HEK293T (cell line): Measurements from ENCODE around the gene CFAP74.

Experiments
- CTCF ChIA-PET: fragments of 350-600 bp; formaldehyde crosslinking; extraction: SDS; loops from one replicate; lab custom pipeline; 2021; ENCODE audit warnings: antibody characterized with exemption, inconsistent platforms; lab: Yijun Ruan, JAX
- POLR2A ChIA-PET: fragments of 350-600 bp; formaldehyde crosslinking; extraction: SDS; loops from one replicate; lab custom pipeline; 2020; ENCODE audit warnings: antibody characterized with exemption, inconsistent platforms; lab: Yijun Ruan, JAX
- DNase-seq: peaks from one replicate; pipeline ENCODE4 v3.0.0; 2012; ENCODE audit warnings: mixed read lengths; ENCODE audit errors: extremely low spot score
- ARNT ChIP-seq: fragments of 450-650 bp; IDR thresholded peaks from 2 replicates; pipeline ENCODE4 v1.6.1; 2017; ENCODE audit warnings: mild to moderate bottlenecking
- BHLHE40 ChIP-seq: fragments of 450-650 bp; IDR thresholded peaks from 2 replicates; pipeline ENCODE4 v1.6.1; 2016; ENCODE audit warnings: mild to moderate bottlenecking, moderate library complexity, borderline replicate concordance
- CTBP1 ChIP-seq: fragments of 450-650 bp; IDR thresholded peaks from 2 replicates; pipeline ENCODE4 v1.6.1; 2016; ENCODE audit warnings: borderline replicate concordance
- ELF4 ChIP-seq: fragments of 450-650 bp; IDR thresholded peaks from 2 replicates; pipeline ENCODE4 v1.6.1; 2017; ENCODE audit warnings: antibody characterized with exemption
- FOXA1 ChIP-seq: fragments of 450-650 bp; IDR thresholded peaks from 2 replicates; pipeline ENCODE4 v1.6.1; 2016; ENCODE audit warnings: mild to moderate bottlenecking
- FOXK2 ChIP-seq: fragments of 450-650 bp; IDR thresholded peaks from 2 replicates; pipeline ENCODE4 v1.6.1; 2016; ENCODE audit warnings: mild to moderate bottlenecking
- FOXM1 ChIP-seq: fragments of 450-650 bp; IDR thresholded peaks from 2 replicates; pipeline ENCODE4 v1.6.1; 2017; ENCODE audit warnings: mild to moderate bottlenecking, borderline replicate concordance
- HDGF ChIP-seq: fragments of 450-650 bp; IDR thresholded peaks from 2 replicates; pipeline ENCODE4 v1.6.1; 2017; ENCODE audit warnings: antibody characterized with exemption, borderline replicate concordance
- L3MBTL2 ChIP-seq: fragments of 450-650 bp; conservative IDR thresholded peaks from 2 replicates; pipeline ENCODE4 v1.6.1; 2016; ENCODE audit warnings: mild to moderate bottlenecking
- LEF1 ChIP-seq: fragments of 450-650 bp; IDR thresholded peaks from 2 replicates; pipeline ENCODE4 v1.6.1; 2017; ENCODE audit warnings: mild to moderate bottlenecking, borderline replicate concordance
- NFRKB ChIP-seq: fragments of 450-650 bp; IDR thresholded peaks from 2 replicates; pipeline ENCODE4 v1.6.1; 2016; ENCODE audit warnings: mild to moderate bottlenecking, moderate library complexity
- PKNOX1 ChIP-seq: fragments of 450-650 bp; IDR thresholded peaks from 2 replicates; pipeline ENCODE4 v1.6.1; 2016
- SP1 ChIP-seq: fragments of 450-650 bp; IDR thresholded peaks from 2 replicates; pipeline ENCODE4 v1.6.1; 2017
- SUZ12 ChIP-seq: fragments of 450-650 bp; IDR thresholded peaks from 2 replicates; pipeline ENCODE4 v1.6.1; 2016; ENCODE audit warnings: mild to moderate bottlenecking
- TARDBP ChIP-seq: fragments of 450-650 bp; IDR thresholded peaks from 2 replicates; pipeline ENCODE4 v1.6.1; 2016
- ZNF384 ChIP-seq: fragments of 450-650 bp; IDR thresholded peaks from 2 replicates; pipeline ENCODE4 v1.6.1; 2016

The CFAP74 gene

GRCh38 chr1:2033165-2033564, 29.6 kb upstream of the CFAP74 start:
- no peak for DNase-seq
- TF ChIP-seq LEF1: no peak
- no peak for TF ChIP-seq ELF4
- TF ChIP-seq ARNT: no peak
- TF ChIP-seq L3MBTL2: no peak
- no peak for TF ChIP-seq BHLHE40
- no peak for TF ChIP-seq FOXK2
- no peak for TF ChIP-seq PKNOX1
- TF ChIP-seq SP1: no peak
- ChIA-PET POLR2A (interaction anchor here (1.0 kb wide), 1 partner anchor 12 kb away, joined by 3 read pairs; no protein-coding TSS in a partner anchor), CTCF (no interaction called here)

GRCh38 chr1:2032737-2033136, 29.2 kb upstream of the CFAP74 start:
- TF ChIP-seq FOXA1: no peak
- no peak for TF ChIP-seq L3MBTL2
- no peak for TF ChIP-seq ELF4
- TF ChIP-seq SUZ12: no peak
- TF ChIP-seq FOXK2: no peak
- no peak for TF ChIP-seq SP1
- TF ChIP-seq BHLHE40: no peak
- no peak for TF ChIP-seq NFRKB
- no peak for TF ChIP-seq HDGF
- no peak for TF ChIP-seq ZNF384
- no peak for TF ChIP-seq PKNOX1
- no peak for DNase-seq
- CTCF ChIA-PET: interaction anchor here (1.0 kb wide), 1 partner anchor 12 kb away, joined by 4 read pairs; no protein-coding TSS in a partner anchor
- POLR2A ChIA-PET: interaction anchor here (1.0 kb wide), 1 partner anchor 12 kb away, joined by 3 read pairs; no protein-coding TSS in a partner anchor

- DNase-seq: no peak
- CTCF ChIA-PET: interaction anchor here (1.0 to 1.2 kb wide), 3 partner anchors 12 to 87 kb away, joined by 3 to 6 read pairs (median 4); no protein-coding TSS in a partner anchor
- POLR2A ChIA-PET: interaction anchor here (1.0 kb wide), 1 partner anchor 13 kb away, joined by 3 read pairs; no protein-coding TSS in a partner anchor
- TF ChIP-seq L3MBTL2 (no peak), ELF4 (no peak), FOXA1 (no peak), PKNOX1 (no peak), HDGF (no peak), FOXM1 (no peak), FOXK2 (no peak), SUZ12 (no peak), TARDBP (no peak), ZNF384 (no peak), BHLHE40 (no peak), LEF1 (no peak), CTBP1 (no peak), SP1 (no peak), ARNT (no peak)
These were observed 28.3 kb upstream of the CFAP74 start for GRCh38 chr1:2031546-2032540.

- DNase-seq: no peak
- no peak for TF ChIP-seq SUZ12
- no peak for TF ChIP-seq BHLHE40
- TF ChIP-seq ZNF384: no peak
- TF ChIP-seq LEF1: no peak
- no peak for TF ChIP-seq FOXM1
These were observed 26.7 kb upstream of the CFAP74 start for GRCh38 chr1:2030076-2030871.

GRCh38 chr1:2029561-2029960, 26.0 kb upstream of the CFAP74 start:
- no peak for TF ChIP-seq L3MBTL2
- no peak for TF ChIP-seq FOXM1
- TF ChIP-seq NFRKB: no peak
- no peak for TF ChIP-seq PKNOX1
- no peak for TF ChIP-seq CTBP1
- TF ChIP-seq HDGF: no peak
- TF ChIP-seq SUZ12: no peak
- TF ChIP-seq TARDBP: no peak
- TF ChIP-seq FOXK2: no peak
- TF ChIP-seq SP1: no peak
- no peak for TF ChIP-seq LEF1
- no peak for TF ChIP-seq ARNT
- TF ChIP-seq ELF4: no peak
- no peak for TF ChIP-seq BHLHE40
- no peak for DNase-seq
- CTCF ChIA-PET: no interaction called here
- POLR2A ChIA-PET: no interaction called here

More at GRCh38 chr1:2030076-2030871, 26.7 kb upstream of the CFAP74 start:
- CTCF ChIA-PET: interaction anchor here (1.2 kb wide), 1 partner anchor 14 kb away, joined by 6 read pairs; no protein-coding TSS in a partner anchor
- POLR2A ChIA-PET: interaction anchor here (0.9 kb wide), 1 partner anchor 12 kb away, joined by 3 read pairs; the partner anchor contains the start of gene GABRD
